H1 (cell line): Measurements from ENCODE around the gene NR4A3. TPM values are rescaled to one million over a fixed set of nuclear protein-coding genes. Genes with fewer than 3 reads are reported as not detected.
A peak's percentile ranks its signal among the peaks of the same experiment; 100 is the strongest.

ENCODE experiments used
- BACH1 ChIP-seq: IDR thresholded peaks from 2 replicates; pipeline ENCODE4 v1.6.1; 2012; ENCODE audit warnings: low read length, improper control_type of control experiment
- BCL11A ChIP-seq, 2 experiments: IDR thresholded peaks; one replicate each; pipeline ENCODE4 v1.6.1; 2011; ENCODE audit warnings: low read depth in 2 of 2, low read length in 2 of 2, mild to moderate bottlenecking in 2 of 2
- BRCA1 ChIP-seq: IDR thresholded peaks from 2 replicates; pipeline ENCODE4 v1.6.1; 2012; ENCODE audit warnings: low read depth, low read length, improper control_type of control experiment
- CHD7 ChIP-seq: fragments of 300-600 bp; sonication (generic); IDR thresholded peaks from 2 replicates; pipeline ENCODE4 v1.7.1; 2012; ENCODE audit warnings: low read length, moderate library complexity, mild to moderate bottlenecking, inconsistent platforms; ENCODE audit not compliant: insufficient replicate concordance
- CREB1 ChIP-seq: IDR thresholded peaks from 2 replicates; pipeline ENCODE4 v1.6.1; 2012; ENCODE audit warnings: inconsistent platforms
- FOSL1 ChIP-seq: IDR thresholded peaks from 2 replicates; pipeline ENCODE4 v1.6.1; 2011; ENCODE audit warnings: mild to moderate bottlenecking, low read depth, low read length, moderate library complexity; ENCODE audit not compliant: insufficient read depth
- GTF2F1 ChIP-seq: IDR thresholded peaks from 2 replicates; pipeline ENCODE4 v1.6.1; 2012; ENCODE audit warnings: low read depth, low read length, improper control_type of control experiment, borderline replicate concordance
- POLR2A ChIP-seq, 2 experiments: IDR thresholded peaks; 1 replicate in 1 of 2; 2 replicates in 1 of 2; pipeline ENCODE4 v1.6.1; 2011; ENCODE audit warnings: low read depth in 2 of 2, low read length in 2 of 2, mild to moderate bottlenecking in 2 of 2; ENCODE audit errors: control extremely low read depth in 1 of 2
- RBBP5 ChIP-seq: IDR thresholded peaks from 2 replicates; pipeline ENCODE4 v1.7.1; 2012; ENCODE audit warnings: low read depth, mild to moderate bottlenecking, inconsistent platforms, low read length, moderate library complexity, borderline replicate concordance
- RXRA ChIP-seq: IDR thresholded peaks from 2 replicates; pipeline ENCODE4 v1.6.1; 2011; ENCODE audit warnings: low read depth, mild to moderate bottlenecking, low read length, moderate library complexity; ENCODE audit not compliant: insufficient read depth
- TBP ChIP-seq: IDR thresholded peaks from 2 replicates; pipeline ENCODE4 v1.6.1; 2011; ENCODE audit warnings: low read depth, low read length, improper control_type of control experiment
- TEAD4 ChIP-seq: IDR thresholded peaks from 2 replicates; pipeline ENCODE4 v1.6.1; 2012; ENCODE audit warnings: low read depth, low read length, inconsistent platforms, mixed read lengths
- polyA plus RNA-seq, 7 experiments: library from polyadenylated mRNA; depleted of rRNA in 3 of 7; stranded (reverse) in 5 of 7; unstranded in 2 of 7; fragments of >200 nt in 5 of 7; fragments of 200-250 nt in 2 of 7; gene quantifications; 1 replicate in 5 of 7; 2 replicates in 1 of 7; 4 replicates in 1 of 7; pipeline versions ENCODE4 v1.2.1 to v1.2.3, GENCODE V29; 2011 to 2013; ENCODE audit warnings: missing spikeins in 2 of 7, mixed read lengths in 2 of 7
- total RNA-seq: library from RNA; stranded (reverse); fragmentation: NEBNext Ultra II Directional; extraction: Animal tissue kit (Norgen Biotek cat#: 25700); gene quantifications from 2 replicates; pipeline ENCODE4 v1.2.1, GENCODE V29; 2021

Gene NR4A3
- total and polyA plus RNA-seq, 2 of the 8 experiments (the other 6 are each of a cell fraction or from before 2014, with no cell fraction given): 0.05 to 0.30 TPM

- TF ChIP-seq CHD7 (no peak), POLR2A (IDR thresholded peaks at IDR 0.05; ENCODE audit: control extremely low read depth in 1 of 2, low read depth in 2 of 2, low read length in 2 of 2) (0 out of 3 replicates have a peak, but pooled peaks of 1 of the 2 experiments have one; percentile 36), TEAD4 (peak; percentile 99), CREB1 (peak; percentile 97), FOSL1 (no peak), GTF2F1 (no peak), BCL11A (IDR thresholded peaks at IDR 0.05; ENCODE audit: low read depth in 2 of 2, low read length in 2 of 2) (no peak), BRCA1 (no peak), RXRA (no peak), RBBP5 (peak; percentile 63; the same call in 1 of the 2 replicates), BACH1 (peak; percentile 33; the same call in 1 of the 2 replicates), TBP (peak; percentile 58)
Observed at GRCh38 chr9:99821396-99822108, at the start of gene NR4A3 (continued).
